ENCODE results near the gene PACSIN2.

Gene PACSIN2

DNA sequence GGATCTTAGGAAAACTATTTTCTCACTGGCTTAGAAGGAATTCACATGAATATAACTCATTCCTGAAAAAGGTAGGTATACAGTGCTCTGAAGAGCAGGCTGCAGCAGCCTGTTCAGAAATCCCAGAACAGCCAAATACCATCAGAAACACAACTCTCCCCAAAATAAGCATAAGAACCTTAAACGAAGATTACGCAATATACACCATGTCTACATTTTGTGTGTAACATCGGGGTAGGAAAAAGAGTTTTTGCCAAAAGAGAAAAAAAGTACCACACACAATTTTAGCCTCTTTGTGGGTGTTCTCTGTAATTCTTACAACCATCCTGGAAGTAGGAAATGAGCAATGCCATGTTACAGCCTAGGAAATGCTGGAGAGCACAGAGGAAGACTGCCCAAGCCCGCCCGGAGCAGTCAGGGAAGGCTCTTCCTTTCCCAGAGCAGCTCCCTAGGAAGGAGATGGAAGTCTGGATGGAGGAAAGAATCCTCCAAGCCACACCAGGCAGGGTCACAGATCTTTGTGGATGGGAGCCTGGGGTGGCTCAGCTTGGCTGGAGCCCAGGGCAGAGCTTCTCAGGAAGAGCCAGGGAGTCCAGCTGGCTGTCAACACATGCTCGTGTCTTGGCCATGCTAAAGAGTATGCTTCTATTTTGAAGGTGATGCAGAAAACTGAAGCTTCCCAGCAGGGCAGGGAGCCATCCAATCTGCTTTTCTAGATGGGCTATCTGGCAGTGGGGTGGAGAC lies 108.2 kb downstream of the PACSIN2 start:
- no peak for DNase-seq (ENCODE audit: extremely low spot score)
- POLR2A ChIA-PET, result no interaction called here
- TF ChIP-seq FOXM1 (IDR thresholded peaks at IDR 0.05; ENCODE audit: borderline replicate concordance) (no peak), FOXK2 (IDR thresholded peaks at IDR 0.05) (no peak), L3MBTL2 (conservative IDR thresholded peaks at IDR 0.05) (no peak), BHLHE40 (IDR thresholded peaks at IDR 0.05; ENCODE audit: borderline replicate concordance) (no peak), TARDBP (IDR thresholded peaks at IDR 0.05) (no peak), ARNT (IDR thresholded peaks at IDR 0.05) (no peak), HDGF (IDR thresholded peaks at IDR 0.05; ENCODE audit: borderline replicate concordance) (no peak), LEF1 (IDR thresholded peaks at IDR 0.05; ENCODE audit: borderline replicate concordance) (no peak)
- CTCF ChIA-PET, result no interaction called here

DNA sequence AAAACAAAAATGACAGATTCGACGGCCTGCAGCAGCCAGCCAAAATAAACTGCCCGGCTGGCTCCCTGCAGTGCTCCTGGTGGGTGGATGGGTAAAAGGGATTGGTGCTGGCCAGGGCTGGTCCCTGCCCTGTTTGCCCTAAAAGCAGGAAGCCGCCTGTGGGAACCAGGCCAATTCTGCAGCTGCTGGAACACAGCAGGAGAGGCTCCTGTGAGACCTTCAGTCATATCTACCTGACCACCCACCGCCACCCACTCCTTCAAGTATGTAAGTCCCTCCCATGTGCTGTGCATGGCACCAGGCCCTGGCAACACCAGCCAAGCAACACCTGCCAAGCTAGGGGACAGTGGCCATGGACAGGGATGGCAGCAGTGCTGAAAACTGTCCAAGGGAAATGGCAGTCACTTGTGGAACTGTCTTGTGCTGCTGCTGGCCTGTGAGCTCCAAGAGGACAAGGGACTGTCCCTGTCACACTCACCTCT lies 109.2 kb downstream of the PACSIN2 start:
- DNase-seq (ENCODE audit: extremely low spot score), result no peak
- ChIA-PET POLR2A (no interaction called here), CTCF (interaction anchor here (0.6 kb wide), 1 partner anchor 128 kb away, joined by 3 read pairs; no protein-coding TSS in a partner anchor)
- TF ChIP-seq FOXM1 (IDR thresholded peaks at IDR 0.05; ENCODE audit: borderline replicate concordance) (no peak), ARNT (IDR thresholded peaks at IDR 0.05) (no peak), FOXK2 (IDR thresholded peaks at IDR 0.05) (no peak), CTBP1 (IDR thresholded peaks at IDR 0.05; ENCODE audit: borderline replicate concordance) (no peak), FOXA1 (IDR thresholded peaks at IDR 0.05) (no peak), ZNF384 (IDR thresholded peaks at IDR 0.05) (no peak), SP1 (IDR thresholded peaks at IDR 0.05) (no peak), BHLHE40 (IDR thresholded peaks at IDR 0.05; ENCODE audit: borderline replicate concordance) (no peak), LEF1 (IDR thresholded peaks at IDR 0.05; ENCODE audit: borderline replicate concordance) (no peak), TARDBP (IDR thresholded peaks at IDR 0.05) (no peak), ELF4 (IDR thresholded peaks at IDR 0.05) (no peak), HDGF (IDR thresholded peaks at IDR 0.05; ENCODE audit: borderline replicate concordance) (no peak), SUZ12 (IDR thresholded peaks at IDR 0.05) (no peak), NFRKB (IDR thresholded peaks at IDR 0.05) (no peak), L3MBTL2 (conservative IDR thresholded peaks at IDR 0.05) (no peak)
- TF ChIP-seq, protein P1, sequence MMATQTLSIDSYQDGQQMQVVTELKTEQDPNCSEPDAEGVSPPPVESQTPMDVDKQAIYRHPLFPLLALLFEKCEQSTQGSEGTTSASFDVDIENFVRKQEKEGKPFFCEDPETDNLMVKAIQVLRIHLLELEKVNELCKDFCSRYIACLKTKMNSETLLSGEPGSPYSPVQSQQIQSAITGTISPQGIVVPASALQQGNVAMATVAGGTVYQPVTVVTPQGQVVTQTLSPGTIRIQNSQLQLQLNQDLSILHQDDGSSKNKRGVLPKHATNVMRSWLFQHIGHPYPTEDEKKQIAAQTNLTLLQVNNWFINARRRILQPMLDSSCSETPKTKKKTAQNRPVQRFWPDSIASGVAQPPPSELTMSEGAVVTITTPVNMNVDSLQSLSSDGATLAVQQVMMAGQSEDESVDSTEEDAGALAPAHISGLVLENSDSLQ (IDR thresholded peaks at IDR 0.05), result no peak

GRCh38 chr22:42905217-42905616 lies 109.7 kb downstream of the PACSIN2 start:
- DNase-seq (ENCODE audit: extremely low spot score), result no peak

DNA sequence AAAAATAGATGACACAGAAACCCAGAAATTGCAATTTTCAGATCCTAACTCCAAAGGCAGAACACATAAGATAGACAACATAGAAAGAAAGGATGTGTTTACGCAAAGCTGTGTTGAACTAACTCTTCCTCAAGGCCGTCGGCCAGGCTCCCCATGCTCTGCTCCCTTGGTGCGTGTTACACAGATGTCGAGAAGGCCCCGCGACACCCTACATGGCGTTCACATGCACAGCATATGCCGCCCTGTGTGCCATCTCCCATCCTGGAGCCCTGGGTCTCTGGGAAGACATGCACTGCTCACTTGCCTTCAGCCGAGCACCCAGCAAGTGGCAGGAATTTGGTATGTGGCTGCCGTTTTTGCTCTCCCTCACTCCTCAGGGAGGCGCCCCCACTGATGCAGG lies 110.9 kb downstream of the PACSIN2 start:
- no peak for DNase-seq (ENCODE audit: extremely low spot score)
- CTCF ChIA-PET, result interaction anchor here (1.0 kb wide), 1 partner anchor 20 kb away, joined by 3 read pairs; no protein-coding TSS in a partner anchor
- POLR2A ChIA-PET, result interaction anchor here (1.2 kb wide), 1 partner anchor 111 kb away, joined by 4 read pairs; no protein-coding TSS in a partner anchor
- TF ChIP-seq FOXK2 (IDR thresholded peaks at IDR 0.05), result no peak
- no peak for TF ChIP-seq ARNT (IDR thresholded peaks at IDR 0.05)
- TF ChIP-seq HDGF (IDR thresholded peaks at IDR 0.05; ENCODE audit: borderline replicate concordance), result no peak
- TF ChIP-seq, protein P1 (IDR thresholded peaks at IDR 0.05), result no peak
- TF ChIP-seq BHLHE40 (IDR thresholded peaks at IDR 0.05; ENCODE audit: borderline replicate concordance), result no peak
- no peak for TF ChIP-seq SP1 (IDR thresholded peaks at IDR 0.05)
- TF ChIP-seq FOXM1 (IDR thresholded peaks at IDR 0.05; ENCODE audit: borderline replicate concordance), result no peak
- no peak for TF ChIP-seq ZNF384 (IDR thresholded peaks at IDR 0.05)
- TF ChIP-seq SUZ12 (IDR thresholded peaks at IDR 0.05), result no peak
- TF ChIP-seq CTBP1 (IDR thresholded peaks at IDR 0.05; ENCODE audit: borderline replicate concordance), result no peak
- TF ChIP-seq TARDBP (IDR thresholded peaks at IDR 0.05), result no peak
- TF ChIP-seq LEF1 (IDR thresholded peaks at IDR 0.05; ENCODE audit: borderline replicate concordance), result no peak
- TF ChIP-seq NFRKB (IDR thresholded peaks at IDR 0.05), result no peak
- no peak for TF ChIP-seq L3MBTL2 (conservative IDR thresholded peaks at IDR 0.05)
- no peak for TF ChIP-seq FOXA1 (IDR thresholded peaks at IDR 0.05)
- no peak for TF ChIP-seq ELF4 (IDR thresholded peaks at IDR 0.05)

More at GRCh38 chr22:42905217-42905616, 109.7 kb downstream of the PACSIN2 start:
- TF ChIP-seq LEF1 (IDR thresholded peaks at IDR 0.05; ENCODE audit: borderline replicate concordance) (no peak), HDGF (IDR thresholded peaks at IDR 0.05; ENCODE audit: borderline replicate concordance) (no peak), L3MBTL2 (conservative IDR thresholded peaks at IDR 0.05) (no peak), ARNT (IDR thresholded peaks at IDR 0.05) (no peak), BHLHE40 (IDR thresholded peaks at IDR 0.05; ENCODE audit: borderline replicate concordance) (no peak), ELF4 (IDR thresholded peaks at IDR 0.05) (no peak), SUZ12 (IDR thresholded peaks at IDR 0.05) (no peak), CTBP1 (IDR thresholded peaks at IDR 0.05; ENCODE audit: borderline replicate concordance) (no peak)
- TF ChIP-seq, protein P1 (IDR thresholded peaks at IDR 0.05), result no peak
- ChIA-PET CTCF (interaction anchor here (0.8 kb wide), 1 partner anchor 10 kb away, joined by 3 read pairs; no protein-coding TSS in a partner anchor), POLR2A (interaction anchor here (1.2 kb wide), 1 partner anchor 110 kb away, joined by 4 read pairs; no protein-coding TSS in a partner anchor)

GRCh38 chr22:42902875-42903510 lies 112.0 kb downstream of the PACSIN2 start:
- ChIA-PET CTCF (no interaction called here), POLR2A (no interaction called here)
- no peak for TF ChIP-seq ARNT (IDR thresholded peaks at IDR 0.05)
- TF ChIP-seq BHLHE40 (IDR thresholded peaks at IDR 0.05; ENCODE audit: borderline replicate concordance), result no peak
- TF ChIP-seq LEF1 (IDR thresholded peaks at IDR 0.05; ENCODE audit: borderline replicate concordance), result no peak
- no peak for TF ChIP-seq TARDBP (IDR thresholded peaks at IDR 0.05)
- no peak for TF ChIP-seq CTBP1 (IDR thresholded peaks at IDR 0.05; ENCODE audit: borderline replicate concordance)
- no peak for TF ChIP-seq HDGF (IDR thresholded peaks at IDR 0.05; ENCODE audit: borderline replicate concordance)
- no peak for TF ChIP-seq SP1 (IDR thresholded peaks at IDR 0.05)
- no peak for TF ChIP-seq FOXK2 (IDR thresholded peaks at IDR 0.05)
- no peak for TF ChIP-seq L3MBTL2 (conservative IDR thresholded peaks at IDR 0.05)
- TF ChIP-seq ELF4 (IDR thresholded peaks at IDR 0.05), result no peak
- no peak for TF ChIP-seq SUZ12 (IDR thresholded peaks at IDR 0.05)
- TF ChIP-seq NFRKB (IDR thresholded peaks at IDR 0.05), result no peak
- no peak for TF ChIP-seq ZNF384 (IDR thresholded peaks at IDR 0.05)
- DNase-seq (ENCODE audit: extremely low spot score), result no peak

All from HEK293T (cell line).